H9 (cell line): ENCODE measurements around the gene DDA1. TPM values are rescaled to one million over a fixed set of nuclear protein-coding genes. Genes with fewer than 3 reads are reported as not detected.

Experiments used
- DNase-seq: peaks from one replicate; pipeline ENCODE4 v3.0.0-alpha.2; 2017
- H2AFZ ChIP-seq: one replicate; pipeline ENCODE4 v1.6.1; 2013; ENCODE audit warnings: mild to moderate bottlenecking, low read length, control low read depth, moderate library complexity
- H2AK5ac ChIP-seq: 2 replicates; pipeline ENCODE4 v1.6.1; 2013; ENCODE audit warnings: low read length, control low read depth, mixed read lengths; ENCODE audit not compliant: insufficient read length
- H2BK120ac ChIP-seq: one replicate; pipeline ENCODE4 v1.6.1; 2013; ENCODE audit warnings: low read depth, mild to moderate bottlenecking, low read length, control low read depth, inconsistent platforms; ENCODE audit not compliant: poor library complexity, severe bottlenecking
- H2BK12ac ChIP-seq: 2 replicates; pipeline ENCODE4 v1.6.1; 2013; ENCODE audit warnings: low read length, control low read depth, mixed read lengths, low read depth; ENCODE audit not compliant: insufficient read length
- H2BK15ac ChIP-seq: 2 replicates; pipeline ENCODE4 v1.6.1; 2013; ENCODE audit warnings: low read depth, low read length, control low read depth
- H2BK20ac ChIP-seq: one replicate; pipeline ENCODE4 v1.6.1; 2013; ENCODE audit warnings: low read depth, mild to moderate bottlenecking, low read length, control low read depth, inconsistent platforms; ENCODE audit not compliant: poor library complexity, severe bottlenecking
- H2BK5ac ChIP-seq: 2 replicates; pipeline ENCODE4 v1.6.1; 2013; ENCODE audit warnings: low read length, control low read depth, mixed read lengths; ENCODE audit not compliant: insufficient read length
- H3K14ac ChIP-seq: 2 replicates; pipeline ENCODE4 v1.6.1; 2013; ENCODE audit warnings: low read length, control low read depth; ENCODE audit not compliant: insufficient read depth
- H3K18ac ChIP-seq: 2 replicates; pipeline ENCODE4 v1.6.1; 2013; ENCODE audit warnings: low read depth, mild to moderate bottlenecking, mixed read lengths, low read length, control low read depth; ENCODE audit not compliant: insufficient read length
- H3K23ac ChIP-seq: 2 replicates; pipeline ENCODE4 v1.6.1; 2013; ENCODE audit warnings: low read length, control low read depth, mixed read lengths, low read depth; ENCODE audit not compliant: insufficient read length
- H3K23me2 ChIP-seq: 2 replicates; pipeline ENCODE4 v1.6.1; 2013; ENCODE audit warnings: low read depth, mild to moderate bottlenecking, mixed read lengths, low read length, control low read depth; ENCODE audit not compliant: insufficient read length, poor library complexity, severe bottlenecking
- H3K27ac ChIP-seq: 2 replicates; pipeline ENCODE4 v1.5.1; 2013; ENCODE audit warnings: low read length, control low read depth, mixed read lengths, low read depth; ENCODE audit not compliant: insufficient read length
- H3K27me3 ChIP-seq: 2 replicates; pipeline ENCODE4 v1.6.1; 2013; ENCODE audit warnings: low read length, control low read depth, inconsistent platforms; ENCODE audit not compliant: insufficient read depth
- H3K4ac ChIP-seq: 2 replicates; pipeline ENCODE4 v1.6.1; 2013; ENCODE audit warnings: low read depth, mild to moderate bottlenecking, control low read depth, inconsistent platforms, low read length, moderate library complexity
- H3K4me1 ChIP-seq: 2 replicates; pipeline ENCODE4 v1.6.1; 2013; ENCODE audit warnings: low read length, control low read depth, inconsistent platforms; ENCODE audit not compliant: insufficient read depth
- H3K4me2 ChIP-seq: 2 replicates; pipeline ENCODE4 v1.6.1; 2013; ENCODE audit warnings: low read length, control low read depth, mixed read lengths; ENCODE audit not compliant: insufficient read length, insufficient read depth
- H3K56ac ChIP-seq: 2 replicates; pipeline ENCODE4 v1.6.1; 2013; ENCODE audit warnings: low read depth, mild to moderate bottlenecking, mixed read lengths, low read length, control low read depth; ENCODE audit not compliant: insufficient read length
- H3K79me1 ChIP-seq: 2 replicates; pipeline ENCODE4 v1.6.1; 2013; ENCODE audit warnings: low read depth, mild to moderate bottlenecking, moderate library complexity, low read length, control low read depth, inconsistent platforms; ENCODE audit not compliant: insufficient read depth, poor library complexity, severe bottlenecking
- H3K79me2 ChIP-seq: 2 replicates; pipeline ENCODE4 v1.6.1; 2013; ENCODE audit warnings: low read length, control low read depth, inconsistent platforms; ENCODE audit not compliant: insufficient read depth
- H3K9ac ChIP-seq: 2 replicates; pipeline ENCODE4 v1.6.1; 2013; ENCODE audit warnings: low read length, control low read depth, mixed read lengths; ENCODE audit not compliant: insufficient read length; ENCODE audit errors: extremely low read depth
- H3K9me3 ChIP-seq: one replicate; pipeline ENCODE4 v1.6.1; 2013; ENCODE audit warnings: low read depth, low read length, inconsistent platforms; ENCODE audit not compliant: control insufficient read depth
- H3T11ph ChIP-seq: one replicate; pipeline ENCODE4 v1.6.1; 2013; ENCODE audit warnings: mild to moderate bottlenecking, low read length, control low read depth, inconsistent platforms
- H4K20me1 ChIP-seq: one replicate; pipeline ENCODE4 v1.6.1; 2013; ENCODE audit not compliant: control insufficient read depth, insufficient read length, insufficient read depth
- H4K5ac ChIP-seq: 2 replicates; pipeline ENCODE4 v1.6.1; 2013; ENCODE audit warnings: low read depth, mild to moderate bottlenecking, mixed read lengths, low read length, control low read depth; ENCODE audit not compliant: insufficient read length
- H4K8ac ChIP-seq: replicated peaks from 2 replicates; pipeline ENCODE4 v1.6.1; 2013; ENCODE audit warnings: low read length, control low read depth, mixed read lengths, low read depth; ENCODE audit not compliant: insufficient read length
- H4K91ac ChIP-seq: 2 replicates; pipeline ENCODE4 v1.6.1; 2013; ENCODE audit warnings: low read depth, mild to moderate bottlenecking, moderate library complexity, mixed read lengths, low read length, control low read depth; ENCODE audit not compliant: insufficient read length
- H3K27ac Mint-ChIP-seq, 3 experiments: 2 replicates in 2 of 3; 3 replicates in 1 of 3; pipeline ENCODE4 v1.8.0; 2020 to 2021; ENCODE audit warnings: mixed read lengths in 3 of 3, mild to moderate bottlenecking in 1 of 3, moderate library complexity in 1 of 3
- H3K27me3 Mint-ChIP-seq: 2 replicates; pipeline ENCODE4 v1.8.0; 2021; ENCODE audit warnings: low read depth, mild to moderate bottlenecking, moderate library complexity, mixed read lengths
- H3K36me3 Mint-ChIP-seq, 3 experiments: 2 replicates in 2 of 3; 3 replicates in 1 of 3; pipeline ENCODE4 v1.8.0; 2020 to 2021; ENCODE audit warnings: low read depth in 3 of 3, mixed read lengths in 3 of 3; ENCODE audit not compliant: insufficient read depth in 1 of 3
- H3K4me1 Mint-ChIP-seq, 2 experiments: 2 replicates each; pipeline ENCODE4 v1.8.0; 2020; ENCODE audit warnings: mixed read lengths in 2 of 2
- H3K4me3 Mint-ChIP-seq, 2 experiments: 2 replicates in 1 of 2; 3 replicates in 1 of 2; pipeline ENCODE4 v1.8.0; 2020 to 2021; ENCODE audit warnings: mild to moderate bottlenecking in 2 of 2, mixed read lengths in 2 of 2, moderate library complexity in 1 of 2
- H3K9me3 Mint-ChIP-seq, 2 experiments: 2 replicates in 1 of 2; 3 replicates in 1 of 2; pipeline ENCODE4 v1.8.0; 2020; ENCODE audit warnings: mild to moderate bottlenecking in 2 of 2, mixed read lengths in 2 of 2, moderate library complexity in 1 of 2
- CTCF ChIP-seq: fragments of 200-600 bp; sonication (generic); conservative IDR thresholded peaks from 3 replicates; pipeline ENCODE4 v1.8.0; 2021; ENCODE audit warnings: antibody characterized with exemption, mild to moderate bottlenecking
- WGBS: extraction: QIAGEN DNeasy Blood & Tissue Kit; methylation state at CpG from one replicate; pipeline ENCODE4 v1.1.7; 2013; ENCODE audit warnings: missing lambda C conversion rate, low lambda C conversion rate, mixed read lengths; ENCODE audit not compliant: insufficient read length; ENCODE audit errors: extremely low coverage; 5-methylcytosine and 5-hydroxymethylcytosine counted together
- total RNA-seq: library from RNA; stranded (reverse); gene quantifications from 2 replicates; pipeline ENCODE4 v1.2.1, GENCODE V29; 2021

DDA1 gene
- total RNA-seq, 1 experiment from 2014 or later, result 45.7 TPM

- Mint-ChIP-seq H3K36me3 (peaks cover 18 to 24% (median 24%) of the 10 kb centered on the region in 3 experiments), H3K27me3 (peaks cover 7% of the 10 kb centered on the region), H3K27ac (no peak overlapping the region), H3K4me3 (no peak overlapping the region), H3K4me1 (peaks cover 7 to 14% of the 10 kb centered on the region in 2 experiments; a peak in 3 of 4 replicates), H3K9me3 (no peaks in the 10 kb centered on the region; a peak in 1 of 5 replicates)
- H3K27ac ChIP-seq, result no peak overlapping the region
- no peak overlapping the region for H3K56ac ChIP-seq
- no peak overlapping the region for H3K4ac ChIP-seq
- H2BK20ac ChIP-seq, result no peak overlapping the region
- H2BK15ac ChIP-seq, result no peak overlapping the region
- no peak overlapping the region for H3K18ac ChIP-seq
- H2BK120ac ChIP-seq, result no peak overlapping the region
- no CpG with 5 or more reads among the region's 11 CpGs for WGBS
- no peak overlapping the region for H4K8ac ChIP-seq
- H2BK12ac ChIP-seq, result no peak overlapping the region
- H3K9ac ChIP-seq, result no peak overlapping the region
- peaks cover 5% of the 10 kb centered on the region for H3K23me2 ChIP-seq
- DNase-seq, result no peak
- no peak overlapping the region for H4K91ac ChIP-seq
- peaks cover 4% of the 10 kb centered on the region for H4K20me1 ChIP-seq
- no peaks in the 10 kb centered on the region for H3K79me1 ChIP-seq
- no peaks in the 10 kb centered on the region; the same call in 1 of the 2 replicates for H3K27me3 ChIP-seq
- H3K79me2 ChIP-seq, result no peaks in the 10 kb centered on the region
- no peak overlapping the region for H3K4me2 ChIP-seq
- H2AK5ac ChIP-seq, result no peak overlapping the region
- H3K23ac ChIP-seq, result no peak overlapping the region
- no peak overlapping the region for H3K14ac ChIP-seq
- H3K4me1 ChIP-seq, result no peaks in the 10 kb centered on the region
- H4K5ac ChIP-seq, result no peak overlapping the region
- no peak overlapping the region for H3T11ph ChIP-seq
- H2AFZ ChIP-seq, result no peak overlapping the region
- no peak for TF ChIP-seq CTCF
- H2BK5ac ChIP-seq, result no peak overlapping the region
- H3K9me3 ChIP-seq, result no peaks in the 10 kb centered on the region
Measured at GRCh38 chr19:17286263-17286662, 23.1 kb upstream of the DDA1 start.
